Measurements from ENCODE around the gene RFC4.
A peak's percentile ranks its signal among the peaks of the same experiment; 100 is the strongest.
"Not testable (repeated sequence)": the region's sequence is repeated elsewhere in the genome, so short reads cannot be mapped to it uniquely, and the experiment has no call there.

The RFC4 gene, protein sequence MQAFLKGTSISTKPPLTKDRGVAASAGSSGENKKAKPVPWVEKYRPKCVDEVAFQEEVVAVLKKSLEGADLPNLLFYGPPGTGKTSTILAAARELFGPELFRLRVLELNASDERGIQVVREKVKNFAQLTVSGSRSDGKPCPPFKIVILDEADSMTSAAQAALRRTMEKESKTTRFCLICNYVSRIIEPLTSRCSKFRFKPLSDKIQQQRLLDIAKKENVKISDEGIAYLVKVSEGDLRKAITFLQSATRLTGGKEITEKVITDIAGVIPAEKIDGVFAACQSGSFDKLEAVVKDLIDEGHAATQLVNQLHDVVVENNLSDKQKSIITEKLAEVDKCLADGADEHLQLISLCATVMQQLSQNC

DNA sequence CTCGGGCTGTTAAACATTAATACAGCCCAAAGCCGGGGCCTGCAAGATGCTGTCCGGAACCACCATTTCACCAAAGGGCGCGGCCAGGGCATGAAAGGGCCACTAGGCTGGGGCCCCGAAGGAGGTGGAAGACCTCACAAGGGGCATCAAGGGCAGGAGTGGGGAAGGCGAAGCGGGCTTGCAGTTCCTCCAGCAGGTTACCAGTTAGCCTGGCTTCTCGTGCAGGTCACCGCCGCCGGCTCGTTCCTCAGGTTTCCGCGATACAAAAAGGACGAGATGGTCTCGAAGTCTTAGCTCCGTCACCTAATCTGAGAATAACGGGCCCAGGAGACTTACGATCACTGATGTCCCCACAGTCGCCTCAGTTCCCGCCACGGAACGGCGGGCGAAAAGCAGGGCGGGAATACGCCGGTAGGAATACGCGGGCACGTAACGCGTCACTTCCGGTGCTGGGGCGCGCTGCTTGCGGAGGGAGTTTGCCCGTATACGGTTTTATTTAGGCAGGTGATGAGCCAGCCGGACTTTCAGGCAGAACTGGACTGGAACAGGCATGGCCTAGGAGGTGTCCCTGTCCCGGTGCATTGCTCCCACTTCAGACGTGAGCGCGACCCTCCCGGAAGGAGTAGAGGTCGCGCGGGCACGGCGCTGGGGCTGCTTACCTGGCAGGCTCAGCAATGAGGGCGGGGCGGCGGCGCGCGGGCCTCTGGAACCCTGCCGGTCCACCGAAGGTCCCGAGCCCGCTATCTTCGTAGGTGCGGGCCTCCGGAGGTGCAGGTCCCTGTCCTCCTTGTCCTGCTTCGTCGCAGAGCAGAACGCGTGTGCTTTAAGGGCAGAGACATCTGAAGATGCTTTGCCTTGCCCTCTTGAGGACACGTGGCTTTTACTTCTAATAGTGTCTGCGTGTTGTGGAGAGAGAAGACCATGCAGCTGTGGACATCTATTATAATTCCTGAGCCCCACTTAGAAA lies at the start of gene RFC4:
Gene RFC4, minus strand, starts transcription at position 394 of the 967 bp plus-strand sequence. CDS start 1,769 bp downstream, outside the sequence.
- DNase-seq = peak; percentile 81

DNA sequence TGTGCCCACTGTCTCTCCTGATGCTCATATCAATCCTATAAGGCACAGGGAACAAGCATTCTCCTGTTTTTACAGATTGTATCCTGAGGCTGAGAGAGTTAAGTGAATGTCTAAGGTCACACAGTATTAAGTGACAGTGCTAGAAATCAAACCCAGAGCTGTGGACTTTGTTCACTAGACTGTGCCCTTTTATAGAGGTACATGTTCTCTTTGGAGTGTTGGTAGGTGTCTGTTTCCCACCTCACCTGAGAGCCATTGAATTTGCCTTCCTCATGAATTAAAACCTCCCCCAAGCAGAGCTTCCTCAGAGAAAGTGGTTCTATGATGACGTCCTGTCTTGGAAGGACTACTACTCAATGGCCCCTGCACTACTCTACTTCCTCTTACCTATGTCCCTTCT lies 48.7 kb upstream of the RFC4 start:
- no peak for DNase-seq

DNA sequence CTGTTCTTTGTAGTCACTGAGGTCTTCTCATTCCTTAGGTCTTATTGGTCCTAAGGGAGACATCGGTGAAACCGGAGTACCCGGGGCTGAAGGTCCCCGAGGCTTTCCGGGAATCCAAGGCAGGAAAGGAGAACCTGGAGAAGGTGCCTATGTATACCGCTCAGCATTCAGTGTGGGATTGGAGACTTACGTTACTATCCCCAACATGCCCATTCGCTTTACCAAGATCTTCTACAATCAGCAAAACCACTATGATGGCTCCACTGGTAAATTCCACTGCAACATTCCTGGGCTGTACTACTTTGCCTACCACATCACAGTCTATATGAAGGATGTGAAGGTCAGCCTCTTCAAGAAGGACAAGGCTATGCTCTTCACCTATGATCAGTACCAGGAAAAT lies 47.9 kb upstream of the RFC4 start:
- DNase-seq = no peak

DNA sequence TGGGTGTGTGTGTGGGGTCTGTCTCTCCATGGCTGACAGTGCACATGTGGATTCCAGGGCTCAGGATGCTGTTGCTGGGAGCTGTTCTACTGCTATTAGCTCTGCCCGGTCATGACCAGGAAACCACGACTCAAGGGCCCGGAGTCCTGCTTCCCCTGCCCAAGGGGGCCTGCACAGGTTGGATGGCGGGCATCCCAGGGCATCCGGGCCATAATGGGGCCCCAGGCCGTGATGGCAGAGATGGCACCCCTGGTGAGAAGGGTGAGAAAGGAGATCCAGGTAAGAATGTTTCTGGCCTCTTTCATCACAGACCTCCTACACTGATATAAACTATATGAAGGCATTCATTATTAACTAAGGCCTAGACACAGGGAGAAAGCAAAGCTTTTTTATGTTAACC lies 46.7 kb upstream of the RFC4 start:
- DNase-seq = no peak

DNA sequence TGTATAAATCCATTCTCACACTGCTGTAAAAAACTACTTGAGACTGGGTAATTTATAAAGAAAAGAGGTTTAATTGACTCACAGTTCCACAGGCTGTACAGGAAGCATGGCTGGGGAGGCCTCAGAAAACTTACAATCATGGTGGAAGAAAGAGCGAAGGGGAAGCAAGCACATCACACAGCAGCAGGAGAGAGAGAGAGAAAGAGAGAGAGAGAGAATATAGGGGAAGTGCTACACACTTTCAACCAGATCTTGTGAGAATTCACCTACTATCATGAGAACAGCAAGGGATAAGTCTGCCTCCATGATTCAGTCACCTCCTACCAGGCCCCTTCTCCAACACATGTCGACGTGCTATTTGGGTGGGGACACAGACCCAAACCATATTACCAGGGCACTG lies 45.6 kb upstream of the RFC4 start:
- DNase-seq = not testable (repeated sequence)

DNA sequence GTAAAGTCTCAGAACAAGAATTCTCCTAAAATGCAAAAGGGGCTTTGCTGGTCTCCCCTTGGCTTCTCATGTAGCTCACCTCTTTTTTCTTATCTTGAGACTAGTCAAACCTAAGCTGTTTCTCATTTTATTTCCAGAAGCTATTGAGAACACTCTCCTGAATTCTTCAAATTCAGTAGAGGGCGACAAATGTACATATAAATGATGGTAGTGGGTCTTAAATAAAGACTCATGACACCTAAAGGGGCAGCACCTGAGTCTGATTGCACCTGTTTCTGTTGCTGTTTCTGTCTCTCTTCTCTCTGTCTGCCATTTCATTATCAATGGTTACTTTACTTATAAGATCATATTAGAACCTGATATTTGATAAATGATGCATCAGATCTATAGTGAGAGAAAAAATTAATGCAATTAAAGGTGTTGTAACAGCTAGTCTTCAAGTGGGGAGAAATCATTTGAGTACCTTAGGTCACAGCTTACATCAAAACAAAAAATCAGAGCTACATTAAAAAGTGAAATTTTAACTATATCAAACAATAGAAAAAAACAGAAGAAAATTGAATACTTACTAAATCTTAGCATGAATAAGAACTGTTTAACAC lies 43.2 kb upstream of the RFC4 start:
- peak; percentile 78 for DNase-seq

DNA sequence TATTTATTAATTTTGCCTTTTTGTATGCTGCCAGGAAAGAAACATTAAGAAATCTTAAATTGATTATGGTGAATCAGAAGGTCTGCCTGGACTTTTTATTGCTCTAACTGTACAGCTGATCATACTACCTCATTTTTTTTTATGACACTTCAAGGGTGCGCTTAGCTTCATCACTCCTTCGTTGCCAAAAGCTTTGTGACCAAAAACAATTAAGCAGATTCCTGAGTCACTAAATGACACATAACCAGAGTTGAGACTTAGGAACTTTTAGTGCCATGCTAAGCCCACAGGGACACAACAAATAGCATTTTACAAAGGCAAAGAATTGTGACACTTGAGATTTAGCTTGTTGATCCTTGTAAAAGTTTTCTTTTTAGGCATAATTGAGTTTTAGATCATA lies 41.2 kb upstream of the RFC4 start:
- DNase-seq = no peak

DNA sequence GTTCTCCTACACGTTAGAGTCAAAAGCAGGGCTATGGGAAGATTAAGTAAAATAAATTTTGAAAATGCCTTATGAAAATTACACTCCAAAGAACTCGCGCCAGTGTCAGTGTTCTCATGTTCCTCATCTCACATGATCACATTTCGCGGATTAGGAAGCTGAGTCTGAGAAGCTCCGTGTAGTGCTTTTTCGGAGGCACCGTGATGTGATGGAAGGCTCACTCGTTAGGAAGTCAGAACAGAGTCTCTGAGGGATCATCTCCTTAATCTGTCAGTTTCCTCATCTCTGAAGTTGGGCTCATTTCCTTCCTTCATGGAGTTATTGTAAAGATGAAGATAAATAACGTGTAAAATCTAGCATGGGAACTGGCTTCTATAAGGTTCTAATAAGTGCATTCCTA lies 39.5 kb upstream of the RFC4 start:
- no peak for DNase-seq

DNA sequence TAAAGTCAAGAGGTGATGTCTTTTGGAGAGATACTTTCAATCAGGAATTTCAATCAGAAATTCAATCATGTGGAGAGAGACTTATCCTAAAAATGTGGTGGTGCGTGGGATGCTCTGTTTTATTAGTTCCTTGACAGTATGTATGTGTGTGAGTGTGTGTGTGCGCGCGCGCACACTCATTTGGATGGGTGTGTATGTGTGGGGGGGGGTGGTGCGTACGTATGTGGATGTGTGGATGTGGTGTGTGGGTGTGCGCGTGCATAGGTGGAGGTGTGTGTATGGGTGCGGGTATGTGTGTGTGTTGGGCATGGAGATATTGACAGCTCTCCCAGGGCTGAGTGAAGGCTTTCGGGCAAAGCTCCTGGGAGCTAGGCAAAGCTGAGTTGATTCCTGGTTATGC lies 38.6 kb upstream of the RFC4 start:
- DNase-seq = no peak

DNA sequence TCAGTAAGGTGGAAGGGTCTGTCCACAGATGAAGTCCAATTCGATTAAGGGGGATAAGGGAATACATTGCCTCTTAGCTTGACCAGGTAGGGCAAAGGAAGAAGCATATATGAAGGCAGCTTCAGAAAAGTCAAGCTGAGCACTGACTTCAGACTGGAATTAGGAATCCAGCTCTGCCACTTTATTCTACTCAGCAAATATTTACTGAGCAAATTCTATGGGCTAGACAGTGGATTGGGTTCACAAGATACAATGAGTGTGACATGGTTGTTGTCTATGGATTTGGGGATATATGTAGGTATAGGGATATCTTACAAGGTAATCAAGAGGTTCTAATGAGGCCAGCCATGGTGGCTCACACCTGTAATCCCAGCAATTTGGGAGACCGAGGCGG lies 36.8 kb upstream of the RFC4 start:
- DNase-seq = no peak

DNA sequence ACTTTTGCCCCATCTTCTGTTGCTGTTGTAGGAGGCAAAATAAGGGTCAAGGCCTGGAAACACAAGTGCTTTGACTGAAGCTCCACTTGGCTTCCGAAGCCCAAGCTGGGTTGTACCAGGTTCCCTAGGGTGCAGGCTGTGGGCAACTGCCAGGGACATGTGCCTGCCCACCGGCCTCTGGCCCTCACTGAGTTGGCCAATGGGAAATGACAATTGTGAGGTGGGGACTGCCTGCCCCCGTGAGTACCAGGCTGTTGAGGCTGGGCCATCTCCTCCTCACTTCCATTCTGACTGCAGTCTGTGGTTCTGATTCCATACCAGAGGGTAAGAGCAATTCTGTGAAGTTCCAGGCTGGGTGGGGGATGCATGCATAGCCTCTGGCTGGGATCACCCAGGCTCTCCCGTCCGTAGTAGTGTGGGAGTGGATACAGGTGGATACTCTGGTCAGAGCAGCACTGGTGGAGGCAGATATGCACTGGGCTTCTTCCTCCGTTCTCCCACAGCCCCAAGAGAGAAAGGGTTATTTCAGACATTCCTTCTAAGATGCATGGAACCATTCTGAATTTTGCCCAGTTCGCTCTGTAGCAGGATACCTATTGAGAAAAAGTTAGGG lies 36.2 kb upstream of the RFC4 start, which contains the start of gene ADIPOQ:
Gene ADIPOQ, plus strand, starts transcription at position 285 of the 613 bp plus-strand sequence. CDS start 10,349 bp downstream, outside the sequence.
- DNase-seq = no peak

DNA sequence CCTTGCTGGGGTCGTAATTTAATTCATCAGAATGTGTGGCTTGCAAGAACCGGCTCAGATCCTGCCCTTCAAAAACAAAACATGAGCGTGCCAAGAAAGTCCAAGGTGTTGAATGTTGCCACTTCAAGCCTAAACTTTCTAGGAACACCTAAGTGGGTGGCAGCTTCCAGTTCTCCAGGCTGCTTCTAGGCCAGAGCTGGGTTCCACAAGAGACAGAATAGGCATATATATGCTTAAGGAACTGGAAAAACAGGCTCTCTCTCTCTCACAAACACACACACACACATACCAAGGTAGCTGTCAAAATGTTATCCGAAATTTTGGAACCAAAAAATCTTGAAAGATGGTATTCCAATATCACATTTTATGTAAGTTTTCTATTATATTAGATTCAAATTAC lies 35.3 kb upstream of the RFC4 start:
- no peak for DNase-seq

DNA sequence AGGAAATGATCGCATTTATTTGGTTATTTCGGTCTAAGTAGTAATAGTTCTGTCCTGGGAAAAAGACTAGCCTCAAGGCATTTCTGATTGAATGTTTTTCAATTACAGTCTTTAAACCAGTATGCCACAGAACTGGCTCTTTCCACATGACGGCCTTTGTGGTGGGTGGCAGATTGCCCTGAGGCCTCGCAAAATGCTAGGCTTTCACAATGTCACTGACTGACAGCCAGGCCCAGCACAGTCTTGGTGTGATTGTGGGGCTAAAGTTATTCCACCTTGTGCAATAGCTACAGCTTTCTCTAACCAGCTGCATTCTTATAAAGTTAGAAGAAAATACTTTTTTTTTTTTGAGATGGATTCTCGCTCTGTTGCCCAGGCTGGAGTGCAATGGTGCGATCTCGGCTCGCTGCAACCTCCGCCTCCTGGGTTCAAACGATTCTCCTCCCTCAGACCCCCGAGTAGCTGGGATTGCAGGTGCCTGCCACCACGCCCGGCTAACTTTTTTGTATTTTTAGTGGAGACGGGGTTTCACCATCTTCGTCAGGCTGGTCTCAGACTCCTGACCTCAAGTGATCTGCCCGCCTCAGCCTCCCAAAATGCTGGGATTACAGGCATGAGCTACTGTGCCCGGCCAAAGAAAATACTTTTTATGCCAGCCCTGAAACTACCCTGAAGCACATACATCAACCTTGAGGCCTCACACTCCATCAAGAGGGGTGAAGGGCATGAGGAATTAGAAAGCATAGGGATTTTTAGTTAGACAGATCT lies 33.8 kb upstream of the RFC4 start:
- DNase-seq = no peak

DNA sequence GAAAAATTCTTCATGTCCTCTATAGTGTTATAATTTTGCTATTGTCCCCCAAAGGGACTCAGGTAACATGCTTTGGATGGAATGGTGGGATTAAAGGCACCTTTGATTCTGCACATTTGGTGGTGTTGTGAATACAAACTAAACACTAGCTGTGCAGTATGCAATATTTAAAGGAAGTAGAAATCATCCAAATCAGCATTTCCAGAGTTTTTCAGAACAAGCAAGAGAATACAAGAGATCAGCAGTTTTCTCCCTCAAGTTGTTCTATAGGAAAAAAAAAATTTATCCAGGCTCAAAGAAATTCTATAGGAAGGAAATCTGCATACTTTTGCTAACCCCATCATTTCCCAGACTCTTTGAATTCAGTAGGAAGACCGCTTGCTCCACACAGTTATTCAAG lies 26.0 kb upstream of the RFC4 start:
- DNase-seq = no peak

DNA sequence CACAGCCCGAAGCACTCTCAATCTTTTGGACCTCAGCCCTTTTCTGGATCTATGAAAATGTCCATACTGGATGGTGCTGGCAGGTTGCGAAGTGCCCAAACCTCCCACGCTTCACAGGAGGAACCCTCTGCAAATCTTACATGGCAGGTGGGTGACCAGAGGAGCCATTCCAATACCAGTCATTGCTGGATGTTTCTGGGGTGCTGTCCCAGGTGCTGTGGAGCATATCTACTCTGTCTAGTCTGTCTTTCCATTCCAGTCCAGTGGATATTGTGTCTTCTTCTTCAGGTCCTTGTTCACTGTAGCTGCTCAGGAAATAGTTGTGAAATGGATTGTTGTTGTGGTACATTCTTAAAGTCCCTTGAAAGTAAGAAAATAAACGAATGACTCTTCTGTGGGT lies 25.5 kb upstream of the RFC4 start:
- no peak for DNase-seq

DNA sequence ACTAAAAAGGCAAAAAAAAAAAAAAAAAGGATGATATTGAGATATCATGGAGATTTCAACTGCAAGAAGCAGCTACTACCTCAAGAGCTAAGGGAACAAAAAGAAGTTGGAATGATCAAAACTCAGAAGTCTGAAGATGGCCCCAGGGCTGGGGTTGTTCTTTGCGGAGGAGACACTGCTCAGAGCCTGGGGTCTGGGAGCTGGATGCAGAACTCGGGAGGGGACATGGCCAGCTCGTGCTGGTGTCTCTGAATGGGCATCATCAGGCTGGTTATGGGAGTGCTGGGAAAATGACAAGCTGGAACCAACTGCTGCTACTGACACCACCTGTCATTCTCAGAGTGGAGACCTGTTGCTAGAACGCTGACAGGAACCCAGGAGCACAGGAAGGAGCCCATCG lies 22.1 kb upstream of the RFC4 start:
- no peak for DNase-seq

DNA sequence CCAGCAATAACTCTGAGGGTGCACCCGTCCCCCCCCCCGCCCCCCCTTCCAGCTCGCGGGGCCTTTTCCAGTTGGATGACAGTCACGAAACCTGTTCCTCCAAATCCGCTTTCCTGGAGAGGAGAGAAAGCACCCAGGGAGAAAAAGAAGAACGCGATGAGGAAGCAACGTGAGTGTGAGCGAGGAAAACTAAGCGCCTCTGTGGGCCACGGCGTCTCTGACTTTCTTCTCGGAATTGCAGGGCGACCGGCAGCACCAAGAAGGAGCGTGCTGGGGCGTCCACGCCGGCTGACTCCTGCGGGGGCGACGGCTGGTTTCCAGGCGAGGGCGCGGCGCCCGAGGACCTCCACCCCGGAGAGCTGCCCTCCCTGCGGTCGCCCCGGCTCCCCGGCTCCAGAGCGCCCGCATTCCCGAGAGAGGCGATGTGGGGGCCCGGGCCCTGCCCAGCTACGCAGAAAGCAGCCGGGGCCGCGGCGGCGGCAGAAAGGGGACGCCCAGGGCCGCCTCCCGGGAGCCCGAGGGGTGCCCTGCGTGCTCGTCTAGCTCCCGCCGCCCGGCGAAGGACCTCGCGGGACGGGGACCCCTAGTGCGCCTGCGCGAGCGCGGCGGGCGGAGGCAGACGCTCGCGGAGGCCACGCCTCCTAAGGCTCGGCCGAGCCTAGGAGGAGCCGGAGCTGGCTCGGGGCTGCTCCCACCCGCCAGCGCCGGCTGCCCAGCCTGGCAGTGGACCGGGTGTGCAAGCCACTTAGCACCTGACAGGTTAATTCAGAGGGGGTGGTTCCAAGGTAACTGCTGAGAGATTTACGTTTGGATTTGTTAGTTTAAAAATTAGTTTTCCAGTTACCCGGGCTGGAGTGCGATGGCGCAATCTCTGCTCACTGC lies 20.9 kb upstream of the RFC4 start:
- DNase-seq = peak; percentile 88

DNA sequence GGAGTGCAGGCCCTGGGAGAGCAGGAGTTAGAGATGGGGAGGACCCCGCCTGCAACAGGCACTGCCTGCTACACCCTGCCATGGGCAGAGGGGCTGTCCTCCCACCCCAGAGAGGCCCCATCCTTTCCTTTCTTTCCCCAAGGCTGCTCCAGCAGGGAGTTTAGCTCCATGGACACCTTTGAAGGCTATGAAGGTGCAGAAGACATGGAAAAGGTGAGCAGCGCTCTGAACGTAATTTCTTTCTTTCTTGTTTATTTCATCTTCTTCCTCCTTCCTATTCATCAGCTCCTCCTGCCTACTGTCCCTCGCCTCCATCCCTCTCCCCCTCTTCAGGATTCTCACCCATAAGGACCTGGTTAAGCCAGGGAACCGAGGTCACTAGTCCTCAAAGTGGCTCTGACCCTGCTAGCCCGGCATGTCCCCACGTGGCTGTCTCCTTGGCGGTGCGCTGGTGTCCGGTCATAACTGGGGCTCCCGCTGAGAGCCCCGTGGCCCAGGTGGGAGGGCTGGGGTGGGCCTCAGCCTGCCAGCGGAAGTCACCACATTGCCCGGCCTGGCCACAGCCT lies 20.2 kb upstream of the RFC4 start:
- peak; percentile 23 for DNase-seq

DNA sequence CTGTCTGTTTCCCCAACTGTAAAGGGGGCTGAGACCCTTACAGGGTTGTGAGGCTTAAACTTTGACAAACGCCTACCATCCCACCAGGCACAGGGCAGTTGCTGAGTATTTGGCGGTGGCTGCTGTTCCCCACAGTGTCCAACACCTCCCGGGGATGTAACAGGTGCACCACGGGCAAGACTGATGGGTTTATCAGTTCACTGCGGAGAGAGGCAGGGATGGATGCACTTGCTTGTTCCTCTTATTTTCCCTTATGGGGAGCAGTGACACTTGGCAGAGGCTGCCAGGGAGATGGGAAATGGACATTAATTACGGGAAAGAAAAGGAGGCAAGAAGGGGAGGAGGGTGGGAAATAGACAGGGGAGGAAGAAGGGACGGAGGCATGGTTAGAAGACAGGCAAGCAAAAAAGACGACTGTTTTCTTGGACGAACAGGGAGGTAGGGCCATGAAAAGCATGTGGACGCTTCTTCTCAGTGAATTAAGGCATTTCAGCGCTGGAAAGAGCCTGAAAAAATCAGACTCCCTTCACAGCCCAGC lies 19.7 kb upstream of the RFC4 start:
- DNase-seq = no peak

DNA sequence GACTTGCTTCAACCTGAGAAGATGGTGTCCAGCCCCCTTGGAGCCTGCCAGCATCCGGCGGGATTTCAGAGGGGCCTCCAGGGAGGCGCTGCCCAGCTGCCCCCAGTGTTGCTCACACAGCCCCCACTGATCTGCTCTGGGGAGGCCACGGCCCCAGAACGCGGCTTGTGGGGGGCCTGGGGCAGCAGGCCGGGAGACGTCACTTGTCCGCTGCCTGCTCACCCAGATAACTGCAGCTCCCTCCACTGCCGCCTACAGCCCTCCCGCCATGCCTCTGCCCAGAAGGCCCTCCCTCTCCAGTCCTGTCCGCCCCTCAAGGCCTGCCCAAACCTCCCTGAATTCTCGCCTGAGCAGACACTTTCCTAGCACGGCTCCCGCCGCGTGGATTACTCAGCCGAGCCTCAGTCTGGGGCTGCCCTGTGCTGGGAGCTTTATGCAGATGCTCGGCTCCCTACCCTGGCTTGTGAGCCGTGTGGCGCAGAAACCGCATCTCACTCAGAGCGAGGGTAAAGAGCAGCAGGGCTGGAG lies 19.1 kb upstream of the RFC4 start:
- peak; percentile 7 for DNase-seq

Data from CD4-positive, alpha-beta T cell treated with Interleukin-17A for 1 hour (primary cell).